ENCODE measurements around the gene CSAD.

CSAD gene, protein sequence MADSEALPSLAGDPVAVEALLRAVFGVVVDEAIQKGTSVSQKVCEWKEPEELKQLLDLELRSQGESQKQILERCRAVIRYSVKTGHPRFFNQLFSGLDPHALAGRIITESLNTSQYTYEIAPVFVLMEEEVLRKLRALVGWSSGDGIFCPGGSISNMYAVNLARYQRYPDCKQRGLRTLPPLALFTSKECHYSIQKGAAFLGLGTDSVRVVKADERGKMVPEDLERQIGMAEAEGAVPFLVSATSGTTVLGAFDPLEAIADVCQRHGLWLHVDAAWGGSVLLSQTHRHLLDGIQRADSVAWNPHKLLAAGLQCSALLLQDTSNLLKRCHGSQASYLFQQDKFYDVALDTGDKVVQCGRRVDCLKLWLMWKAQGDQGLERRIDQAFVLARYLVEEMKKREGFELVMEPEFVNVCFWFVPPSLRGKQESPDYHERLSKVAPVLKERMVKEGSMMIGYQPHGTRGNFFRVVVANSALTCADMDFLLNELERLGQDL

DNA sequence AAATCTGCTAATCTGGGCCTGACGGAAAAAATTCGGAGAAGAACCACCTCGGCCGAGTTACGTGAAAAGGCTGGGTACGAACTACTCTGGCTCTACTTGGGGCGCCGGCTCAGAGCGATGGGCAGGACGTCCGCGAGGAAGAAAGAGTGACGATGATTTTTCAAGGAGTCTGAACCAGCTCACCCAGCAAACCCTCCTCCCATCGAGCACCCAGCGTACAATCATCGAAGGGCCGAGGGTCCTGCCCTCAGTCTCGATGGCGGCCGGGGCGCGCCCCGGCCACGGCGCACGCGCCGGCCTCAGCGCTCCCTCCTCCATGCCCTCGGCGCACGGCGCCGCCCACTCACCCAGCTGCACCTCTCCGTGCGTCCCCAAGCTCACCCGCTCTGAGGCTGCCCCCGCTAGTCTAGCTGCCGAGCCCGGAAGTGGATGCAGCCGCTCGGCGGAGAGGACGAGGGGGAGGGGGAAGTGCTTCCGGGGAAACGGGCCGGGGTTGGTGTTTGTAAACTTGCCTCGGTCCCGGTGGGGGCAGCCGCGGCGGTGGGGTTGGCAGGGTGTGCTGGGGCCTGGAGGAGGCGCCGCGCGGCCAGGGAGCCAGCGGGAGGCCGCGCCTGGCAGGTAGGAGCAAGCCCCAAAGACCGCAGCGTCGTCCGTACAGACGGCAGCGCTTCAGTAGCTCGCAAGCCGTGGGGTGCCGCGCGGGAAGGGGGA is at the start of gene CSAD, which contains the start of gene ZNF740:
Gene CSAD, minus strand, starts transcription at position 706 of the 711 bp plus-strand sequence. CDS start 7,455 bp downstream, outside the sequence.
Gene ZNF740, plus strand, starts transcription at position 503 of the 711 bp plus-strand sequence. CDS start 1,262 bp downstream, outside the sequence.
- peak; percentile 98 for DNase-seq

DNA sequence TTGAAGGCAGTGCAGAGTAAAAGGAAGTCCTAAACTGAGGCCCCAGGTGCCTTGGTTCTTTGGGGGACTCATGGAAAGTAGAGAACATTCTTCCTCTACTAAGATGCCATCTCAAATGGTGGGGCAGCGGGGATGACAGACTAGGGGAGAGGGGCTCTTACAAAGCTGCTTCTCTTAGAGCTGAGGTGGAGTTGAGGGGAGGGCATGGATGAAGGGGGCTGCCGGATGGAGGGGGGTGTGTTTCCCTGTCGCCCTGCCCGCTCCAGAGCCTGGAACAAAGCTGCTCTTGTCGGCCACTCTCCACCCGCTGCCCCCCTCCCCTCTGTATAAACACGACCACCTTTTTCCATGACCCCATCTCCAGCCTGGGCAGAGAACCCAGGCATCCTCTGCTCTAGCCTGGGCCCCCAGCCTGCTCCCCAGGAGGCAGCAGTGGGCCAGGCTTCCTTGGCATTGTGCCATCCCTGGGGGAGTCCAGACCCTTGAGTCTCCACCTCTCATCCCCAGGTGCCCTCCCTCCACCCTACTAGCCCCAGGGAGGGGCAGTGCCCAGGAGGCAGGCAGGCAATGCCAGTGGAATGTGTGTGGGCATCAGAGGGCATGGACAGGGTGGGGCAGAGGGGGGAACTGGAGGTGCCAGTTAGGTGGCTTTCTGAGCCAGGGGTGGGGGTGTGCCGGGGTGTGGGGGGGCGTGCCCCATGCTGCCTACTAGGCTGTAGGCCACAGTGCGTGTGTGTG is 49.6 kb upstream of the CSAD start:
- no peak for DNase-seq

DNA sequence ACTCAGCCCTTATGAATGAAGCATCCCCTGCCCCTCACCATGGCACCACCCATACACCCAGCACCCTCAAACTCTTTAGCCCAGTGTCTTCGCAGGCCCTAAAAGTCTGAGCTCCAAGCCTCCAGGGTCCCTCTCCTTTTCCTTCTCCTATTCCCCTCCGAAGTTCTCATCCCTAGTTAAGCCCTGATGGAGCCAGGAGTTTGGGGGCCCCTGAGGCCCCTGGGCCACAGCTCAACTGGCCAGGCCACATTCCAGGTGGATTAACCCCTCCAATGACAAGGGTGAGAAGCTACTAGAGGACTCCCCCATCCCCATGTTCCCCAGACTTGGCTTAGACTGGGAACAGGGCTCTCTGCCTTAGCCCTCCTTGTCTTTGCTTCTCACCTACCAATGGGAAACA is 48.7 kb upstream of the CSAD start:
- no peak for DNase-seq

DNA sequence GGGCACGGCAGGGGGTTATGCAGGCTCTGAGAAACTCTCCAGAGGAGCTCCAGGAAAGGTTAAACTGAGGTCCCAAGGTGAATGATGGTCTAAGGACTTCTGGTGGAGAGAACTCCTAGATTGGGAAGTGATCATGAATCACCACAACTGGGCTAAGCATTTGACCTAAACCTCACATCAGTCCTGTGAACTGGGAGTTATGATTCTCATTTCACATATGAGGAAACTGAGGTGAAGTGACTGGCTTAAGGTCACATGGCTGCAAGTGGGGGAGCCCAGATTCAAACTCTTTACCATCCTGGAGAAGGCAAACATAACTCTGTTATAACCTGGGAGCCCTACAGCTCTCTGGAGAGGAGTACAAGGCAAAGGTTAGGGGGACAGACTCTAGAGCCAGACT is 47.1 kb upstream of the CSAD start:
- no peak for DNase-seq

DNA sequence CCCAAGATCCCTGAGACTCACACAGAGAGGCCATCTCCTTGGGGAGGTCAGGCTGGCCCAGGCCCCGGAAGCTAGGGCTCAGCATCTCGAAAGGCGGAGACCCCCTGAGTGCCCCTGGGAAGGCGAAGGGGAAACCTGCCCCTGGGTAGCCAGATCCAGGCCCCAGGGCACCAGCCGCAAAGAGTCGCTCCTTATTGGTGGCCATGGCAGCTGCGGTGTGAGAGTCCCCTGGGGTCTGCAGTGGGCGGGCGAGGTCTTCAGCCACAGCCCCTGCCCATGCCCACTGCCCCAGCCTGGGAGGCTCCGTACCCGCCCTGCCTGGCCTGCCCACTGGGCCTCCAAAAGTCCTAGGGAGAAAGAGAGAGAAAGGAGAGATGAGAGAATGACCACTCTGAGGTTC is 46.6 kb upstream of the CSAD start:
- no peak for DNase-seq

DNA sequence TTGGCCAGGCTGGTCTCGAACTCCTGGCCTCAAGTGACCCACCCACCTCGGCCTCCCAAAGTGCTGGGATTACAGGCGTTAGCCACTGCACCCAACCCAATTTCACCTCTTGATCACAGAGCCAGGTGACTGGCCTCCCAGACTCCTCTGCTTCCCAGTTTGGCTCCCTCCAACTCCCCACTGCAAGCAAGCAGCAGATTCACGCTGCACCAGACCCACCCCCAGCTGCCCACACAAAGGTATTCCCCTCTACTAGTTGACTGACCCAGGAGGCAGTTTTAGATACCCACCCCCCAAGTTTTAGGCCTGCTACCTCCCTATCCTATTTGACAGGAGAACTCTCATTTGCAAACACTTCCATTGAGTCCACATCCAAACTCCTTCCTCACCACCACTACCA is 46.1 kb upstream of the CSAD start:
- DNase-seq, result no peak

DNA sequence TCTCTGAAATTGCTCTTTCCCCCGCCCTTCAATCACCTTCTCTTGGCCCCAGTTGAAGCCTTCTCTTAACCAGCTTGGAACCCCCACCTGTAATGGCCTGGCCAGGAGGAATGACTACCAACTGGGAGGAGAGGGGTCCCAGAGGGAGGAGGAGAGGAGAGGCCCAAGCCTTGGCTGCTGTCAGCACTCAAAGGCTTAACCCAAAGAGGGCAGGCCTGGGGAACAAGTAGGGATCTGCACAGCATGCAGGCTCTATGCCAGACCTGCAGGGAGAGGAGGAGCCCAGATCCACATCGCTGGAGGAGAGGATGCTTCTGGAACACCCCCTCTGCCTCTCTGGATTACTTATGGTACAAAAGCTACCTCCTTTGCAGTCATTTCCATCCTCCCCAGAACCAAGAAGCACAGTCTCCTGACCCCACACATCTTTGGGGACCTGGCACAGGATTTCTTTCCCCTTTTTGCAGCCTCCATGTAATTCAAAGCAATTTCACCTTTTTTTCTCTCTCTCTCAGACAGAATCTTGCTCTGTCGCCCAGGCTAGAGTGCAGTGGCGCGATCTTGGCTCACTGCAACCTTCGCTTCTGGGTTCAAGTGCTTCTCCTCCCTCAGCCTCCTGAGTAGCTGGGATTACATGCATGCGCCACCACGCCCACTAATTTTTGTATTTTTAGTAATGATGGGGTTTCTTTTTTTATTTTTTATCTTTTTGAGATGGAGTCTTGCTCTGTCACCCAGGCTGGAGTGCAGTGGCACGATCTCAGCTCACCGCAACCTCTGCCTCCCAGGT is 45.1 kb upstream of the CSAD start:
- DNase-seq, result no peak

DNA sequence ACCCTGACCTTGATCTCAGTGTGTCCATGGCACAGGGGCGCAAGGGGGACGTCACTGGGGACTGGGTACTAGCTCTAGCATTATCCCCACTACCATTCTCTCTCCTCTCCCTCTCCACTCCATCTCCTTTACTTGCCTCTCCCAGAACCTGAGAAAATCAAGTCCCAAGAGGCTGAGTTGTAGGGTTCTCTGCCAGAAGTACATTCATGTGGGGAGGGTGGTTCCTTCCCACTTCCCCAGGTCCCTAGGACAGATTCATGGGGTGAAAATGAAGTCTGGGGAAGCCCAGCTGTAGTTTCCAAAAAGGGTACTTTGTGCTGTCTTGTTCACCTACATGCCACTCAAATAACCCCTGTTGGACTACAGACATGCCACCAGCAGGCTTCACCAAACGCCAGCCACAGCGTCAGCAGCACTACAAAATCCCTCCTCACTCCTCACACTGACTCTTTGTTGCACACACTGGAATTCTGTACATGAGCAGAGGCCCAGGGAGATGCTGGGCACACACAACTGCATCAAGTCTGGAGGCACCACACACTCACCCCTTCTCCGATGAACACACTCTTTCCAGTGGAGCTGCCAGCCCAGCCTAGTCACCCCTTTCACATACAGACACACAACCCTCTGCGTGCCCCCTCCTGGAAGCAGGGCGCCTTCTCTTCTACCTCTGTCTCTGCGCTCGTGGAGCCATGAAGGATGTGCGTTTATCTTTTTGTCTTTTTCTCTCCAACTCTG is 44.3 kb upstream of the CSAD start:
- DNase-seq, result no peak

DNA sequence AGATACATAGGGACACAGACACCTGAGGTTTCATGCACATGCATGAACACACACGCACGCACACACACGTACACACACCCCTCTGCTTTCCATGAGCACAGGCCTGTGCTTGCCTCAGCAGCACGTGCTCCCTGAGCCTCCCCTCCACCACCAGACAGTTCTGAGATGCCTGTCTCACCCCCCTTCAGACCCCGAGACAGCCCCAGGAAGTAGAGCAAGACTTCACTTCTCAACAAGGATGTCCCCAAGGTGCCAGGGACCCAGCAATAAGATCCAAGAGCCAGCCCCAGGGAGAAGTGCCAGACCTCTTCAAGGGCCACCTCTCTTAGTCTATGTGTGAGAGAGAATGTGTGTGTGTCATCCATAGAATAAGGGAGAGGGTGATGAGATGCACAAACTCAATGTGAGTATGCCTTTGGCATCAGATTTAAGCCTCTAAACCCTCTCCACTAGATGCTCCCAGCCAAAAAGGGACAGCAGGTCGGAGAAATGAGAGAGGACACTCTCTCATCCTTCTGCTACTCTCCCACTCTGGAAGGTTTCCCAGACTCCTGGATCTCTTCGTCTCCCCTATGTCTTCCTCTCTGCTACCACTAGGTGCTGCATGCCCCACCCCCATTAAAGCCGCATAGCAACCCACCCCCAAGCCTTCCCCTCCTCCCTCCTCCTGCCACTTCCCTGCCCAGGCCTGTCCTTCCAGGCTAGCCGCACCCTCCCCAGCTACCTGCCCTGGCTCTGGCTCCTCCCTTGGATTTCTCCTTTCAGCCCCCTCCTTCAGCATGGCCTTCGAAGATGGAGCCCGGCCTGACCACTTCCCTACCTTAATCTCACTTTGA is 43.6 kb upstream of the CSAD start:
- peak; percentile 52 for DNase-seq

DNA sequence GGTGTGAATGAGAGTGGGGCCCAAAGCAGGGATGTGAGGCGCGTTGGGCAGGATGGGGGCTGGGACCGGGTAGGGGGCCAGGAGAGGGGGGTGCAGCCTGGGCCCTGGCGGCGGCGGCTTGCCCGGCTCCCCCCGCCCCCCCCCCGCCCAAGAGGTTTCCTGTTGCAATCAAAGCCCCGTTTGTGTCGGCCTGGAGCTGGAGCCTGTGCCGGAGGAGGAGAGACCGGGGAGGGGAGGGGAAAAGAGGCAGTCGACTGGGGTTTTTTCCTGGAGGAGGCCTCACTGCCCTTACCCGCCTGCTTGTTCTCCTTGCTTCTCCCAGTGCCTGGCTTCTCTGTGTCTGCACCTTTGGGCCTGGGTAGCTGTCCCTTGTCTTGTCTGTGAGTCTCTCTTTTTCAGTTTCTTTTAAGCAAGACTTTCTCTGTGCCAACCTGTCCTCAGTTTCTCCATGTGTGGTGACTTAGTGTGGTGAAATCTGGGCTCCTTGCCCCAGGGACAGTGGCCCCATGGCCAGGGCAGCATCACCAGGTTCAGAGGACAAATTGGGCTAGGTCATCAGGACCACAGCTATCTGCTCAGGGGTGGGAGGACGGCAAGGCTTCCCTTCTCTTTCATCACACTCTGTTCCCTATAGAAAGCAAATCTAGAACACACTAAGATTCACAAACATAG is 42.8 kb upstream of the CSAD start:
- DNase-seq, result no peak

DNA sequence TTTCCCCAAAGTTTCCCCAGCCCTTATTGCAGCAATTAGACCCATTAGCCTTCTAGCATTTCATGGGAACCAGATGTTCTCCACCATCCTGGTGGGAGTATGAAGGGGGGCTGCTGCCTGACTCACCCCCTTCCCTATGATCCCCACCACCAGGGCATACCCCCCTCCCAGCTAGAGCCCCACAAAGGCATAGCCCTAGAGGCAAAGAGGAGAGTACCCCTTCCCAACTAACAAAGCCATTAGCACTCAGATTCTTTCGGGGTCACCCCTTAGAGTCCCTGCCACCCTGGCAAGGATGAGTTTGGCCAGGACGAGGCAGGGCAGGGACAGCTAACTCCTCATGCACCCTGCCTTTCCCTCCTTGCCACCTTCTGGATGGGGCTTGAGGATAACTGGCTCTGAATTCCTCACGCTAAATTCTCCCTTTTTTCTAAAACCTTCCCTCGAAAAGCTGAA is 42.1 kb upstream of the CSAD start:
- no peak for DNase-seq

DNA sequence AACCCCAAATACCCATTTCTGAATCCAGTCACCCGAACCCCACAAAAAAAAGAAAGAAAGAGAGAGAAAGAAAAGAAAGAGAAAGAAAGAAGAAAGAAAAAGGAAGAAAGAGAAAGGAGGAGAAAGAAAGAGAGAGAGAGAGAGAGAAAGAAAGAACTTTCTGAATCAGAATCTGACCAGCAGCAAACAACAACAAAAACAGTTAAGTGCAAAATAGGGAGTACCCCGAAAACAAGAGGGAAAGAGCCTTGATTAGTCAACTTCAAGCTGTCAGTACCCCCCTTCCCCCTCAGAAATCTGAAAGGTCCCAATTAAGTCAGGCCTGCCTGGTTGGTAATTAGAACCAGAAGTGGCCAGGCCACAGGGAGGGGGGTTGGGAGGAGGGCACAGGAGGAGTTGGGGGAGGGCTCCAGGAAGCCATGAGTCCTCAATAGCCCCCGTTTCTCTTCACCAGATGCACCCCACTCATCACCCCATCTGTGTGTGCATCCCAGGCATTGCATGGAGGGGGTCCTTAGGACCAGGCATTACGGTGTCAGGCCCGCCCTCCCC is 41.5 kb upstream of the CSAD start:
- DNase-seq, result no peak

DNA sequence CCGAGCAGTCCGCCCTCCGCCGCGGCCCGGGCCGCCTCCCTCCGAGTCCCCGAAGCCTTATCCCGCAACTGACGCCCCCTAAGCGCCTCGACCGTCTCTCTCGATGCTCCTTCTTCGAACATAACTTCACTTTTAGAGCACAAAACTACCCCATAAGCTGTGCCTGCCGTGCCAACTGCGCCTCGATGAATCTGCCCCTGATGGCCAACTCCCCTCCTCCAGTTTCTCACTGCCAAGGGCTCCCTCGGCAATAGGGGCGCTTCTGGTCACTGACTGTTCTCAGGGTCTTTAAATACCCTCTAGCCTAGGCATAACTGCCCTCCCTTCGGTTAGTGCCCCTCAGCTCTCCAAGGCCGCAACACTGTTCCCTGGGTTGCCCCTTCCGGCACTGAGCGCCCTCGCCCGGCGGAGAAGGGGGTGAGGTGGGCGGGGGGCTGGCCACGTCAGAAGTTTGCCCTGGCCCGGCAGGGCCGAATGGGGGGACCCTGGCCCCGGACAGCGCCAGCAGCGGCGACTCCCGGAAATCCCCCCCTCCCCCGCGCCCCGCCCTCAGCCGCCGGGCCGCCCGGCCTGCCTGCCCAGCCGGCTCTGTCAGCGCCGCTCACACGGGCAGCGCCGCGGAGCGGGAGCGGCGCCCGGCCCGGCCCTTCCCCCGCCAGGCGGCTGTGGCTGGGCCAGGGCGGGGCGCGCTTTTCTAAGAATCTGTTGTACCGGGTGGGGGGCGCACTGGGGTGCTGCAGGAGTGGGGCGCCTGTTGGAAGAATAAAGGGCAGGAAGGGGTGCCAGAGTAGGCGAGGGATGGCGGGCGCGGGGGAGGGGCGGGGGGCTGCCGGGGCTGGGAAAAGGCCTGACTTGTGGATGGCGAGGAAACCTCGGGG is 40.7 kb upstream of the CSAD start:
- no peak for DNase-seq

DNA sequence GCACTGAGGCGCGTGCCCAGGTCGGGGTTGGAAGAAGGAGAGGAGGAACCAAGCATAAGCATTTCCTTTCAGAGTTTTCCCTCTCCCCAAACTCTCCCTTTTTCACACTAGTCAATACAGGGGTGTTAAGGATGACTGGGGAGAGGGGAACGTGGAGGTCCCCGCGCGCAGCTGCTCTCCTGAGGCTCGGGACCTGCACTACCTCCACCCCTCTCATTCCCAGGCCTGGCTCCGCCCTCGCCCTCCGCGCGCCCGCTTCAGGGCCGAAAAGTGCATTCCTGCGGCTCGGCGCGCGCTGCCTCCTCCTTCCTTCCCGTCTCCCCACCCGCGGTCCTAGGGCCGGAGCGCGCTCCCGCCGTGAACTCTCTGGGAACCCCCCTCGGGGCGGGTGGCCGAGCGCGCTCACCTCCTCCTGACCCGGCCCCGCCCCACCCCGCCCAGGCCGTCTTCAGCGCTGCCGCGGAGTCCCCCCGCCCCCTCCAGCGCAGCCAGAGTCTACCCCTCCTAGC is 40.0 kb upstream of the CSAD start:
- DNase-seq, result peak; percentile 91

DNA sequence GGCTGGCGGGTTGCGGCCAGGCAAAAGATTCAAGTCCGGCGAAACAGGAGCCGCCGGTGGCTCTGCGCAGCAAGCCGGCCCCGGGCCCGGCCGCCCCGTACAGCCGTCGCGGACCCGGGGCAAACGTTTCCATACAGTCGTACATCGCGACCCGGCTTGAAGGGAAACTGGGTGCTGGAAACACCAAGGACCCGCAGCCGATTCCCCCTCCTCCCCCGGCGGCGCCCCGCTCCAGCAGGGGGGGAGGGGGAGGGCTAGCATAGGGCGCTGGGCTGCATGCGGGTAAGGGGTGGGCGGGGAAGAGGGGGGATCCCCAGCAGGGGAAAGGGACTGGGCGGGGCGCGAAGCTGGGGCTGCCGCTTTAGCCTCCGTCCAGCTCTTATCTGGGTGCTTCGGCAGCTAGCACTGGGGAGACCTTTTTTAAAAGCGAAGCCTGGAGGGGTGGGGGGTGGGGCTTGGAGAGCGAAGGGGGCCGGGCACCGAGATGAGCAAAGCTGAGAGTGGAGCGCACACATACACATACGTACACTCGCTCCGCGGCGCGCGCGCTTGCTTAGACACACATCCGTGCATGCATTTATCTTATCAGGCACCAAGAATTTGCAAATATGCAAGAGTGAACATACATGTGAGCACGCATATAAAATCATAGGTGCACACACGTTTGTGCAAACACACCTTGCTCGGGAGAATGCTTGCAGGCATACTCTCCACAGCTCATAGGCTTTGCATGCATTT is 39.4 kb upstream of the CSAD start:
- peak; percentile 51 for DNase-seq

DNA sequence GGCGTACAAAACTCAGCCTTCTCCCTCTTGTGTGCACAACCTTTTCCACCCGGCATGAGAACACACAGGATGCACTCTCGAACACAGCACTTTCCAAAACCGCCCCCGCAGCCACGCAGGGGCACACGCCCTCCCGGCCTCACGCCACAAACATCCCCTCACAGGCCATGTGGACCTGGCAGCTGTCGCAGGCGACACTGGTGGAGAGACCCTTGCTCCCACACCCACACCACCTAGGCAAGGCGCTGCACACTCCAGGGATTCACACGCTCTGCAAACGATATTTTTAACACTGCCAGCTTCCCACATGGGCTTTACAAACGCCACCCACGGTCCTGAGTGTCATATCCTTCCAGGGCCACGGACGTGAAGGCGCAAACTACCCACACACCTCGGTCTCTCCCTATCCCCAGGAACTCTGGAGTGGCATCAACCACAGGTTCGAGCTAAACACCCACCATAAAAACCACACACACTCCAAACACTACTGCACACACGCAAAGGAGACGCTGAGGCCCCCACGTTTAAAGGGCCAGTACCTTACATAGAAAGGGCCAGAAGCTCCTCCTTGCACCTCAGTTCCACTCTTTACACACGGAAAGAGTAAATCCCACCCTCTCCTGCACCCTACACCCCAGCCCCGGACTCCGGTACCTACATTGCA is 38.7 kb upstream of the CSAD start:
- no peak for DNase-seq
